ENCODE data around the gene MLPH. TPM values are rescaled to one million over a fixed set of nuclear protein-coding genes. Genes with fewer than 3 reads are reported as not detected.

Gene MLPH
- polyA plus RNA-seq, 1 of the 3 experiments (the other 2 are of a cell fraction), result 93.6 TPM

GRCh38 chr2:237577956-237578870 lies 91.2 kb downstream of the MLPH start:
- H3K9ac ChIP-seq, result no peak overlapping the region
- no peaks in the 10 kb centered on the region for H3K9me3 ChIP-seq
- no peaks in the 10 kb centered on the region for H3K9me2 ChIP-seq
- TF ChIP-seq RAD21 (IDR thresholded peaks at IDR 0.05; ENCODE audit: low read length) (no peak), TCF12 (IDR thresholded peaks at IDR 0.05) (no peak), POLR2AphosphoS5 (IDR thresholded peaks at IDR 0.05; ENCODE audit: low read depth, low read length) (no peak), SIN3A (IDR thresholded peaks at IDR 0.05; ENCODE audit: borderline replicate concordance, low read depth, low read length) (no peak), USF1 (IDR thresholded peaks at IDR 0.05; ENCODE audit: borderline replicate concordance, low read depth) (no peak), SMC3 (IDR thresholded peaks at IDR 0.05; ENCODE audit: low read depth, low read length) (no peak), ZBTB33 (IDR thresholded peaks at IDR 0.05; ENCODE audit: borderline replicate concordance, low read depth) (no peak), MXI1 (IDR thresholded peaks at IDR 0.05; ENCODE audit: low read depth, low read length) (no peak), RFX5 (IDR thresholded peaks at IDR 0.05; ENCODE audit: low read length) (no peak), GATA2 (CRISPR knock-in tag; IDR thresholded peaks at IDR 0.05) (no peak), GABPA (IDR thresholded peaks at IDR 0.05; ENCODE audit: low read depth) (no peak), MEF2A (IDR thresholded peaks at IDR 0.05; ENCODE audit: borderline replicate concordance, low read depth) (no peak), MAX (IDR thresholded peaks at IDR 0.05; ENCODE audit: low read depth) (no peak), EP300 (IDR thresholded peaks at IDR 0.05; ENCODE audit: borderline replicate concordance in 1 of 2, low read depth in 1 of 2, low read length in 1 of 2) (no peak), FOXJ3 (CRISPR knock-in tag; IDR thresholded peaks at IDR 0.05) (no peak), IRF3 (IDR thresholded peaks at IDR 0.05; ENCODE audit: low read depth, low read length) (no peak)
- H3K79me2 ChIP-seq (ENCODE audit: insufficient read depth), result no peaks in the 10 kb centered on the region
- DNase-seq, result no peak
- H4K20me1 ChIP-seq (ENCODE audit: insufficient read depth), result no peaks in the 10 kb centered on the region
- POLR2A ChIA-PET, result no interaction called here
- no peak overlapping the region for H3K27ac ChIP-seq (ENCODE audit: low read depth in 2 of 2, low read length in 1 of 2)
- H3K36me3 ChIP-seq (replicated peaks in 1 of 2; ENCODE audit: control insufficient read depth in 1 of 2, insufficient read depth in 2 of 2, low read length in 1 of 2), result no peaks in the 10 kb centered on the region
- H3K4me1 ChIP-seq (ENCODE audit: control insufficient read depth in 1 of 2, insufficient read depth in 2 of 2, low read depth in 1 of 2, low read length in 1 of 2), result peaks cover 0 to 17% of the 10 kb centered on the region in 2 experiments; a peak in 1 of 4 replicates
- H3K4me2 ChIP-seq, result no peak overlapping the region
- H3K27me3 ChIP-seq (ENCODE audit: insufficient read depth), result no peaks in the 10 kb centered on the region
- WGBS (ENCODE audit: low lambda C conversion rate), result 92% methylated on average over 21 of the region's 26 CpGs
- CTCF ChIA-PET, result interaction anchor here (1.2 kb wide), 1 partner anchor 65 kb away, joined by 6 read pairs; no protein-coding TSS in a partner anchor
- H3F3A ChIP-seq (replicated peaks; ENCODE audit: insufficient read depth), result no peaks in the 10 kb centered on the region
- H2AFZ ChIP-seq (ENCODE audit: low read depth), result no peak overlapping the region
- H3K4me3 ChIP-seq (ENCODE audit: low read depth in 2 of 2, low read length in 1 of 2), result no peak overlapping the region
